GM12878 (cell line): ENCODE results near the gene RHOF. TPM values are rescaled to one million over a fixed set of nuclear protein-coding genes. Genes with fewer than 3 reads are reported as not detected.

ENCODE experiments used
- ATAC-seq: fragments of 200-7000 bp; cut with Tn5 transposase; 3 replicates; pipeline ENCODE4 v1.9.1; 2020; ENCODE audit warnings: mild to moderate bottlenecking, moderate library complexity
- BruUV-seq: library from RNA; stranded (reverse); fragments of 400-500 nt; replicated peaks from 2 replicates; lab custom pipeline; 2021; lab: Mats Ljungman, UMichigan
- CTCF ChIA-PET: fragments of 300-600 bp; sonication (Branson Sonifier 250); formaldehyde crosslinking; extraction: SDS; loops from one replicate; lab custom pipeline; 2021; ENCODE audit warnings: inconsistent platforms; lab: Yijun Ruan, JAX
- POLR2A ChIA-PET: fragments of 350-600 bp; formaldehyde crosslinking; extraction: SDS; loops from one replicate; lab custom pipeline; 2021; ENCODE audit warnings: inconsistent platforms; lab: Charles Lee
- RAD21 ChIA-PET: fragments of 300-600 bp; sonication (Branson Sonifier 250); formaldehyde crosslinking; loops from one replicate; lab custom pipeline; 2023; ENCODE audit warnings: antibody characterized with exemption; ENCODE audit not compliant: unreplicated experiment; lab: Charles Lee
- SMC1A ChIA-PET: fragments of 300-600 bp; sonication (Branson Sonifier 250); formaldehyde crosslinking; loops from one replicate; lab custom pipeline; 2023; ENCODE audit not compliant: unreplicated experiment, uncharacterized antibody; lab: Charles Lee
- DNase-seq: peaks from one replicate; pipeline ENCODE4 v3.0.0-alpha.2; 2011; ENCODE audit warnings: low read depth, low spot score
- FAIRE-seq: peaks from 3 replicates; lab custom pipeline; 2011; peaks lifted over from hg19 to GRCh38; lab: Jason Lieb, UNC
- H2AFZ ChIP-seq: 2 replicates; pipeline ENCODE4 v1.6.0; 2011; ENCODE audit warnings: low read depth, low read length, control low read depth; ENCODE audit not compliant: control insufficient read depth
- H3K27ac ChIP-seq: 2 replicates; pipeline ENCODE4 v1.5.1; 2011; ENCODE audit warnings: control low read depth; ENCODE audit not compliant: control insufficient read depth, insufficient read depth
- H3K27me3 ChIP-seq, 2 experiments: replicated peaks in 1 of 2; 2 replicates each; pipeline versions ENCODE4 v1.6.0 to v1.6.1; 2011; ENCODE audit warnings: low read length in 1 of 2; ENCODE audit not compliant: control insufficient read depth in 2 of 2, insufficient read depth in 2 of 2
- H3K36me3 ChIP-seq, 2 experiments: 2 replicates each; pipeline ENCODE4 v1.5.1; 2011; ENCODE audit warnings: low read length in 1 of 2; ENCODE audit not compliant: control insufficient read depth in 2 of 2, insufficient read depth in 2 of 2
- H3K4me1 ChIP-seq: 2 replicates; pipeline ENCODE4 v1.6.1; 2011; ENCODE audit warnings: mild to moderate bottlenecking, low read length, moderate library complexity, mixed read lengths; ENCODE audit not compliant: control insufficient read depth, insufficient read depth
- H3K4me2 ChIP-seq: 2 replicates; pipeline ENCODE4 v1.6.0; 2011; ENCODE audit warnings: control low read depth; ENCODE audit not compliant: control insufficient read depth, insufficient read depth
- H3K4me3 ChIP-seq: fragments of 200-600 bp; sonication (generic); 2 replicates; pipeline ENCODE4 v1.5.1; 2016
- H3K79me2 ChIP-seq: 2 replicates; pipeline ENCODE4 v1.6.0; 2011; ENCODE audit warnings: low read length; ENCODE audit not compliant: control insufficient read depth, insufficient read depth
- H3K9ac ChIP-seq: 2 replicates; pipeline ENCODE4 v1.8.0; 2011; ENCODE audit warnings: low read length, control low read depth, mixed read lengths; ENCODE audit not compliant: control insufficient read depth, insufficient read depth
- H3K9me3 ChIP-seq: replicated peaks from 3 replicates; pipeline ENCODE4 v1.5.1; 2011; ENCODE audit warnings: mild to moderate bottlenecking, low read length; ENCODE audit not compliant: control insufficient read depth, insufficient read depth
- H4K20me1 ChIP-seq: 2 replicates; pipeline ENCODE4 v1.6.0; 2011; ENCODE audit not compliant: control insufficient read depth, insufficient read depth
- EED ChIP-seq: sonication (generic); IDR thresholded peaks from 2 replicates; pipeline ENCODE4 v1.6.1; 2016; ENCODE audit warnings: antibody characterized with exemption, low read depth
- POLR2AphosphoS2 ChIP-seq: IDR thresholded peaks from 2 replicates; pipeline ENCODE4 v1.6.1; 2011; ENCODE audit warnings: low read depth, mild to moderate bottlenecking, low read length, improper control_type of control experiment, moderate library complexity
- USF1 ChIP-seq: IDR thresholded peaks from 2 replicates; pipeline ENCODE4 v1.6.1; 2011; ENCODE audit warnings: borderline replicate concordance, low read depth, mild to moderate bottlenecking, moderate library complexity, mixed read lengths, low read length; ENCODE audit not compliant: insufficient read depth; ENCODE audit errors: extremely low read length
- WGBS: methylation state at CpG from one replicate; pipeline ENCODE4 v1.1.6; 2016; ENCODE audit warnings: low lambda C conversion rate; ENCODE audit not compliant: insufficient replicate concordance, insufficient coverage; ENCODE audit errors: missing lambda C conversion rate; 5-methylcytosine and 5-hydroxymethylcytosine counted together
- in situ Hi-C: fragments of 300-500 bp; cut with MboI; formaldehyde crosslinking; loops from 9 replicates; pipeline ENCODE4 v1.14.3; 2018; ENCODE audit warnings: mixed read lengths
- intact Hi-C: fragments of 100-400 bp; cut with micrococcal nuclease; formaldehyde crosslinking; loops from one replicate; pipeline ENCODE4 v1.14.2; 2022; ENCODE audit not compliant: unreplicated experiment
- polyA plus RNA-seq, 11 experiments: library from polyadenylated mRNA; depleted of rRNA in 4 of 11; unstranded in 6 of 11; stranded (reverse) in 5 of 11; fragments of >200 nt; fragmentation: Nextera tagmentation in 4 of 11; fragmentation: Illumina TruSeq in 1 of 11; extraction: Ambion mirVana in 4 of 11; extraction: Trizol in 1 of 11; gene quantifications; 1 replicate in 1 of 11; 2 replicates in 10 of 11; pipeline versions ENCODE4 v1.2.1 to v1.2.3, GENCODE V29; 2011 to 2016; ENCODE audit warnings: inconsistent platforms in 2 of 11, missing spikeins in 2 of 11, low read depth in 1 of 11
- total RNA-seq, 4 experiments: library from RNA; depleted of rRNA in 3 of 4; stranded (reverse); fragments of >200 nt in 3 of 4; fragmentation: Illumina TruSeq in 1 of 4; extraction: Trizol in 1 of 4; gene quantifications; 2 replicates each; pipeline versions ENCODE4 v1.2.1 to v1.2.3, GENCODE V29; 2013 to 2021

The RHOF gene
- total and polyA plus RNA-seq, 10 of the 15 experiments (the other 5 are each of a cell fraction or from before 2014, with no cell fraction given) = 6.1 to 78.7 (median 39.7) TPM

DNA sequence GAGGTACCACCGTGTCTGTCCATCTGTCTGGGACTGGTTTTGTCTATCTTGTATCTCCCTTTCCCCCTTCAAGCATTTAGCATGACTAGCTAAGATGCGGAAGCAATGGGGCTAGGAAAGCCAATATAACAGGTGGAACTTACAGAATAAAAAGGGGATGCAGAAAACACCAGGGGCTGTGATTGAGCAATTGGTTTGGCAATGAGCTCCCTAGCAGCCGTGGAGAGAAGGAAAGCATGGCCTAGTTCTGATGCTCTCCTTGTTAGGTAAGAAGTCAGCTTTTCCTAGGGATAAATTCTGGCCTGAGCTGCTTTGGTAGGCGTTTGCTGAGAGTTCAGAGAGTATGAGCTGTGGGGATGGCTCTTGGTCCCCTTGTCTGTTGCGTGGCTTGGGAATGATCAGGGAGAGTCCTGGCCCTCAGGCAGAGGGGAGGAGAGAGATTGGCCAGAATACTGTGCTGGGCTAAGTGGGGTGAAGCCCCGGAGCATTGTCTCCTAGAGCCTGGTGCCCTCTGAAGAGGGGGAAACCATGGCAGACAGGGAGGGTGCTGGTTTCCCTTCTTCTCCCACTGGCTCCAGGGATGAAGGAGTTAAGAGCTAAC, 17.4 kb upstream of the RHOF start:
- H3K4me1 ChIP-seq = peaks cover 20% of the 10 kb centered on the region
- intact Hi-C loops (no loop called here), in situ Hi-C loops (no loop called here)
- H3K9me3 ChIP-seq = no peaks in the 10 kb centered on the region
- peak overlapping the region; percentile 82 for H3K4me3 ChIP-seq
- H2AFZ ChIP-seq = peak overlapping the region; percentile 15; the same call in 1 of the 2 replicates
- FAIRE-seq (no peak), DNase-seq (no peak), ATAC-seq (no peak)
- H3K79me2 ChIP-seq = peaks cover 48% of the 10 kb centered on the region
- no peak overlapping the region; the same call in 1 of the 2 replicates for H3K27ac ChIP-seq
- CTCF ChIA-PET = interaction anchor here (0.8 to 13.6 kb wide), 19 partner anchors 9 to 419 kb away, joined by 3 to 565 read pairs (median 6); partner anchors contain the start of genes PSMD9 and RHOF
- BruUV-seq = no TSS peak
- TF ChIP-seq POLR2AphosphoS2 (0 out of 2 replicates have a peak, but pooled peaks have one; percentile 10), EED (no peak), USF1 (no peak)
- SMC1A ChIA-PET = interaction anchor here (0.7 to 12.2 kb wide), 9 partner anchors 9 to 810 kb away, joined by 3 to 226 read pairs (median 5); partner anchors contain the start of genes PSMD9 and RHOF
- peak overlapping the region; percentile 46 for H3K4me2 ChIP-seq
- H3K36me3 ChIP-seq = peaks cover 6 to 21% of the 10 kb centered on the region in 2 experiments; a peak in 3 of 4 replicates
- RAD21 ChIA-PET = interaction anchor here (1.2 to 13.1 kb wide), 6 partner anchors 9 to 83 kb away, joined by 3 to 395 read pairs (median 12); partner anchors contain the start of genes PSMD9 and RHOF
- H4K20me1 ChIP-seq = peaks cover 9% of the 10 kb centered on the region
- POLR2A ChIA-PET = interaction anchor here (0.6 to 2.5 kb wide), 9 partner anchors 9 to 121 kb away, joined by 3 to 48 read pairs (median 5); partner anchors contain the start of gene RHOF
- H3K9ac ChIP-seq = no peak overlapping the region; the same call in 1 of the 2 replicates
- no peaks in the 10 kb centered on the region for H3K27me3 ChIP-seq
- WGBS = 57% methylated on average over 6 of the region's 6 CpGs
